Spleen (tissue), 7 donors: ENCODE results near the gene LONRF2.

Experiments
- CTCF ChIP-seq, 11 experiments: fragments of 200-600 bp in 7 of 11; fragments of 450-650 bp in 4 of 11; sonication (generic) in 4 of 11; IDR thresholded peaks in 8 of 11; conservative IDR thresholded peaks in 3 of 11; 1 replicate in 7 of 11; 2 replicates in 4 of 11; pipeline versions ENCODE4 v1.4.0 to v1.8.0; 2016 to 2021; ENCODE audit warnings: antibody characterized with exemption in 11 of 11, inconsistent platforms in 4 of 11, mild to moderate bottlenecking in 1 of 11
- POLR2A ChIP-seq, 3 donors: fragments of 450-650 bp; IDR thresholded peaks; one replicate each; pipeline ENCODE4 v1.5.1; 2017; ENCODE audit warnings: antibody characterized with exemption in 3 of 3, mild to moderate bottlenecking in 1 of 3
- POLR2AphosphoS5 ChIP-seq, 3 donors: sonication (generic); formaldehyde crosslinking; IDR thresholded peaks; one replicate each; pipeline ENCODE4 v1.5.1; 2017; ENCODE audit warnings: antibody characterized with exemption in 3 of 3
- donor health status: DM: no; HTN: no; CAD: no; lungs with moderate emphysema.
- donor health status: DM: no; HTN: no; CAD: no.
- donor health status: DM: no; HTN: no; CAD: no.

GRCh38 chr2:100245681-100246080 lies 76.6 kb downstream of the LONRF2 start:
- TF ChIP-seq POLR2A (IDR thresholded peaks at IDR 0.05): no peak
- no peak for TF ChIP-seq CTCF (IDR thresholded peaks at IDR 0.05 in 8 of 11, conservative IDR thresholded peaks at IDR 0.05 in 3 of 11)
- TF ChIP-seq POLR2AphosphoS5 (IDR thresholded peaks at IDR 0.05): no peak
